ENCODE measurements around the gene DCP1B.

DCP1B gene

DNA sequence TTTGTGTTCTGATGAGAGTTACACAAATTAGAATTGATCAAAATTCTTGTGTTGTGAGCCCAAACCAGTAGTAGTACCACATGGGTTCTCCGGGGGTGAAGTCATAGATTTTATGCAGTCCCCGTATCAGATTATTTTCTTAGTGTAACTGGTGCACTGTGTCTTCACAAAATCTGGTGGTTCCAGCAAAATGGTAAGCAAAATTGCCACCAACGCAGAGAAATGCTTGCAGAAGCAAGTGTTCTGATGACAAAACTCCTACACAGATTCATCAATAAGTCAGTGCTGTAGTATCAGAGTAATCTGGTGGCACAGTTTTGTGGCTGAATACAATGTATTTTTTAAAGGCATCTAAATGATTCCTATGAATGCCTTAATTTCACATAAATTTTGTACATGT is 84.5 kb downstream of the DCP1B start:
- DNase-seq (ENCODE audit: low read depth in 2 of 2) = no peak

DNA sequence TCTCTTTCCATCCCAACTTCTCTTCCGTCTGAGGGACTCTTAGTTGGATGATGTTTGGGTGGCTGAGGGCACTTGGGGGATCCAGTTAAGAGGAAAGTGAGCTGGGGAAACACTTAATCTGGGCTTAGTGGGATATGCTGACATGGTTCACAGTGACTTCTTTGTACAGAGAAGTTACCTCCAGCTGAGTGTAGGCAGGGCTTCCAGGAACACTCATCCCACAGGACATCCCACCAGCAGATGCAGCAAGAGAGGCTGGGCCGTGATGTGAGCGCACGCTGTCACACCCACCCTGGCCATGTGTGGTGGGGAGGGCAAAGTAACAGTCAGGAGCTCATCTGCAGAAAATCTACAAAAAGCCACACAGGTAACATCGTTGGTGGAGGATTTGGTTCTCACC is 85.0 kb downstream of the DCP1B start:
- no peak for DNase-seq (ENCODE audit: low read depth in 2 of 2)

DNA sequence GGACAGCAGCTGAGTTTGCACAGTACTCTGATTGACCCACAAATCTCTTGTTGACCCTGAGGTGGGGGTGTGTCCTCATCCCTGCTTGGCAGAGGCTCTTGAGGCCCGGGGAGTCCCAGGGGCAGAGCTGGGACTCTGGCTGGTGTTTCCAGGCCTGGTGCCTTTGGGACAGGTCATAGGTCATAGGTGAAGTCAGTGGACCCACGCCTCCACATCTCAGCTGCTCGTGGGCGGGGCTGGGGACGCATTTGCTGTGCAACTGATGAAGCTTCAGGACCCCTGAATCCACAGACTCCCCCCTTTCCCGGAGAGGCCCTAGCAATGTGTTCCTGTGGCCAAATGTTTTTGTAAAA is 85.4 kb downstream of the DCP1B start:
- no peak for DNase-seq (ENCODE audit: low read depth in 2 of 2)

DNA sequence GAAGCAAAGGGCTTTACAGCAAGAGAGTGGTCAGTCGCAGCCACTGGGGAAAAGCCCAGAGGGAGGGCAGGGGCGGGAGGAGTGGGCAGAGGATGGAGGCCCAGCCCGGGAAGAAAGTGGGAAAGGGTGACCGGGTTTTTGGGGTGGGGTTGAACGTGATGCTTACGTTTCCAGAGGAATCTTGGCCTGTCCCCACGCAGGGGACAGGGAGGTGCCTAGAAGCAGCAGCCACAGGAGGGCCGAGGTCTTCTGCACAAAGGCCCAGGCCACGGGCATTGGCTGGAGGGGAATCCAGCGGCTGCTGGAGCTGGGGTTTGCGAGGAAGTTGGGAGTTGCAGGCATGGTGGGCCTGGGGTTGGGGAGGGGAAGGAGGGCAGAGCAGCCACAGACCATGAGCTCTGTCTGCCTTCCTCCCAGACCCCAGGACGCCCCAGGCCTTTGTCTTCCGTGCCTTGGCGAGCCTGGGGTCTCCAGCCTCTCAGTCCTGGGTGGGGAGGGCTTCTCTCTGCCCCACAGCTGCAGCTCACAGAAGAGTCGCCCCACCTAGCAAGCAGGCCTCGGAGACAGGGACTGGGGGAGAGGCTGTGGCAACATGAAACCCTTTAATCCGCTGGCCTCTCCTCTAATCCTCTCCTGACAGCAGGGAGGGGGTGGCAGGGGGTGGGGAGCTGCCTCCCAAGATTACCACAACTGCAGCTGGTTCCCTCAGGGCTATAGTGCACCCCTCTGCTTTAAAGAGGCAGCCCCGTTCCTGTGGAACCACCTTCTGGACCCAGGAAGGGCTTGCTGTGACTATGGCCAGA is 86.0 kb downstream of the DCP1B start, which contains the start of gene CACNA2D4:
Gene CACNA2D4 (minus strand): TSS at position 572 of the 803 bp plus-strand sequence. CDS start 179 bp downstream, at position 393.
- DNase-seq (ENCODE audit: low read depth in 2 of 2) = no peak

DNA sequence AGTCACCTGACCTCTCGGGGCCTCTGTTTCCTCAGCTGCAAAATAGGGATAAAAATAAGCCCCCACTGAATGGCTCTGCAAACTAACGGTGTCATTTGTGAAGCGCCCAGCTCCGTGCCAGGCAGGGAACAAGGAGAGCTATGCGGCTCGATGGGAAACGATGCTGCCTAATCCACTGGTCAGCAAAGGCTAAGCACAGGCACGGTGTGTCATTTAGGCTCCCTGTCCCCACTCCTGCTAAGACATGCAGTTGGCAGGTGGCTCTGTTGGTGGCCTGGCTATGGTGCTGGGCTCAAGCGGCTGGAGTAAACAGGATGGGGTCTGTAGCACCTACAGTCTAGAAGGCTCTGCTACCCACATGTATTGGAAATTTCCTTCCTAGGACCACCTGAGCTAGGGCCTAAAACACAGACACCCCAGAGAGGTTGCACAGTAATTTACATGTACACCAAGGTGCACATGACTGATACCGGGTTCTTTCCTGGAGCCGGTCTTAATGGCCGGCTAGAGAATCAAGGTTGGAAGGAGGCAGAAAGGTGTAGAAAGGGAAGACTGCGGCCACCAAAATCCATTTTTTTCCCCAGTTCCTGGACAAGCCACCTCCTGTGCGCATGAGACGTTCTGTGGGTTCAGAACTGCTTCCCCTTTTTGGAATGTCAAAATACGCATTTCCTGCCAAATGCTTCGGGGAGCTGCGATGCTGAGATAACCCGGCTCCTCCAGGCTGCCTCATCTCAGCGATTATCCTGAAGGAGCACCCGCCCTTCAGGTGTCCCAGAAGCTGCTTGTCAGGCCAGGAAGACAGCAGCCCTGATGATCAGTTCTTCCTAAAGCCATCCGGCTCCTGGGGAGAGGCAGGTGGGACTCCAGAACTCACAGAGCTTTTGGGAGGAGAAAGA is 86.8 kb downstream of the DCP1B start:
- no peak for DNase-seq (ENCODE audit: low read depth in 2 of 2)

DNA sequence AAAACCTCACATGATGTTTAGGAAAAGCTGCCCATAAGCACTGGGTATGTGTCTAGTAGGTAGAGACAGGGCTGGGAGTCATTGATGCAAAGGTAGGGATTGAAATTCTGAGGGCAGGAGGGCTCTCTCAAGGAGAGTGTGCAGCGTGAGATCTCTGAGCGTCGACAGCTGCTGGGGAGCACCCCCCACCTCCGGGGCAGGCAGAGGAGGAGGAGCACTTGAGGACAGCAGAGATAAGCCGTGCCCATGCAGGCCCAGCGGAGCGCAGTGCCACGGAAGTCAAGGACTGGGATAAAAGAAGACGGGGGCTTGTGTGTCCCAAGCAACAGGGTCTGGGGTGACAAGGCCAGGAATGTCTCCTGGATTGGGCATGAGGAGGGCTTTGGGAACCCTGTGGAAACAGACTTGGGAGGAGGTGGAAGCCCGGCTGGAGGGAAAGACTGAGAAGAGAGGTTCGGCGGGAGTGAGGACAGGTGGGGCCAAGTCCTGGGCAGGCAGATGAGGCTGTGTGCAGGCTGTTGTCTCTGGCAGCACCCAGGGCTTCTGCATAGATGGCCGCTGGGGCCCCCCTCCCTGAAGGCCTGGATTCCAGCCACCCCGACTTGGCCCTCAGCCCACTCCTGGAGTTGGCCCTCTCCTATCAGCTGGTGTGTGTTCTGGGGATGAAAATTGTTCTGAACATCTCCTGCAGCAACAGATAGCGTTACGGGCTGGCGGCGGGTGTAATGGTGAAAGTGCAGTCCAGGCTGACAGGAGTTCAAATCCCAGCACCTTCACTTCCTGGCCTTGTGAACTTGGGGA is 87.7 kb downstream of the DCP1B start:
- DNase-seq (ENCODE audit: low read depth in 2 of 2) = no peak

DNA sequence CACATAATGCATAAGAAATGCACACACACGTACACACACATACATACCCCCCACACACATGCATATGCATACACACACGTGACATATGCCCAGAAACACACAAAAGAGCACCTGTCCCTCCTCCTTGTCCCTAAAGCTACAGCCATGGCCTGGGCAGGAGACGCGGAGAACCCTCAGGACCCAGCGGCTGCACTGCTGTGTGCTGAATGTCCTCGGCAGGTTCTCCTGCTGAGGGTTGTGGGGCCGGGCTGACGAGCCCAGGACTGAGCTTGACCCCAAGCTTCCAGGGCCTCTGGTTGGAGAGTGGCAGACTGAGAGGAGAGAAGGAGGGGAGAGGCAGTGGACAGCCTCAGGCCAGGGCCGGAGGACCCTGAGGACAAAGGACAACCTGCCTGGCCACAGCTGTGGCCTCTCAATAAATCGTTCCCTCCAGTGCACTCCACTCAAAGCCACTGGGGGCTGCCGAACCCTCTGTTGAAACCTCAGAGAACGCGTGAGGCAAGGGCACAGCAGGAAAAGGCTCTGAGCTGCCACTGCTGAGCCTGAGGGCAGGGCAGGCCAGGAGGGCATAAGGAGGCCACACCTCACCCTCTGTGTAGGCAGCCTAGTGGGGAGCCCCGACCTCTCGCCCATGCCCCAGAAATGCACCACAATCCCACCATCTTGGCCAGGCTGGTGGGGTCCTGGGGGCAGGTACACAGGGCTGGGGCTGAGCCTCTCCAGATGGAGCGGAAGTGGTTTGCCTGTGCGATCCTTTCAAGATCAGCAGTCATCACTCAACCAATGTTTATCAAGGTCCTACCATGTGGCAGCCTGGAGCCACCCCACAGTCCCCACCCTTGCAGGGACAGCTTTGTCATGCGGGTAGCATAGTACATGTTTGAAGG is 88.9 kb downstream of the DCP1B start:
- DNase-seq (ENCODE audit: low read depth in 2 of 2) = no peak

DNA sequence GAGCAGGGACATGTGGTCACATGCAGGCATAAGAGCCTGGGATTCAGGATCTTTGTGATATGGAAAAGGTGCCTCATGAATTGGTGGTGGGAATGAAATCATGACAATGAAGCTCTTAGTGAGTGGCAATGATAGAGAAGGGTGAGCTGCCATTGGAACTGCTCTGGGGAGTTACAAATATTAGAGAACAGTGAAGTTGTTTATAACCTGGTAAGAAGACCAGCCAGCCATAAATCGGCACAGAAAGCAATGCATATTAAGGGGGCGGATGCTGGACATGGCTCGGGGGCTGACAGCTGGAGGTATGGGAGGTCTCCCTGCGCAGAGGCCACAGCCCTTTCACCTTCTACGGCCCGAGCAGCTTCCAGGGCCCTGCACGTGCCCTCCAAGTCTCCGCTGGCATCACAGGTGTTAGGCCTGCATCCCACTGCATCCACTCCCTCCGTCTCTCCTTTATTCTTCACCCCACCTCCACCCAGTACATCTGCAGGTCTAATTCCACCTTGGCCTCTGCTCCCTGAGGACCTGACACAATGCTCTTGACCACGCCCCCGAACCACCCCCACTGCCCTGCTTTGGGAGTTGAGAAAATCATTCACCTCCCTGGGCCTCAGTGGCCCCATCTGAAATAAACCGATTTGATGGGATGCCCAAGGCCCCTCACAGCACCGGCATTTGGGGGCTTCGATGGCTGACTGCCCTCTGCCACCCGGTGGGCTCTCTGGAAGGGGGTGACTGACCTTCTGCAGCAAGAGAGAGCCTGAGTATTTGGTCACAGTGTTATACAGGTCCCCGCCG is 89.9 kb downstream of the DCP1B start:
- DNase-seq (ENCODE audit: low read depth in 2 of 2) = no peak

DNA sequence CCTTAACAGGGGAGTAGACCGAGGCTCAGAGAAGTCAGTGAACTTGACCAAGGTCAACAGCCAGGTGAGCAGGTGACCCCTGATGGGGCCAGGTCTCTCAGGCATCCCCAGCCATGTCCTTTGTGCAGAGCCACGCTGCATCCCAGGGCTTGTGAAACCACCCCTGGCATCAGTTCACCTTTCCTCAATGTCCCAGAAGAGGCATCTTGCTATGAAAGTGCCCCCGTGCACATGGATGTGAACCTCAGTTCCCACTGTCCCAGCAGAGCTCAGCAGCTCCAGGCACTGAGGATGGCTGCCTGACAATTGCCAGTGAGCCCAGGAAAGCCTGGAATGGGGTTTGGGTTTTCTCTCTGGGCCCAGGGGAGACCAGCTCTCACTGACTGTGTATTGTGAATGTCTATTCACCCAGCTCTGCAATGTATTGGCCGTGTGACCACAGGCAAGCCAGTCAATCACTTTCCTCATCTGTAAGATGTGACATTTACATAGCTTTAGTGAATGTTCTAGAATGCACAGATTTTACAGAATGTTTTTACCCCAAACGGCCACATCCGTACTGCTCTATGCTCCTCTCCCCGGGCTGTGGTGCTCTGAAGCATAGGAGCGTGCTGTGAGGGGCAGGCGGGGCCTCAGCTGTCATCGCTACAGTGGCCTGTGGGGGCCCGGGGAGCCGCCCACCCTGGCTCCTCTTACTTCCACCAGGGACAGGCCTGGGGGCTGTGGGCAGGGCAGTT is 90.7 kb downstream of the DCP1B start:
- DNase-seq (ENCODE audit: low read depth in 2 of 2) = no peak

DNA sequence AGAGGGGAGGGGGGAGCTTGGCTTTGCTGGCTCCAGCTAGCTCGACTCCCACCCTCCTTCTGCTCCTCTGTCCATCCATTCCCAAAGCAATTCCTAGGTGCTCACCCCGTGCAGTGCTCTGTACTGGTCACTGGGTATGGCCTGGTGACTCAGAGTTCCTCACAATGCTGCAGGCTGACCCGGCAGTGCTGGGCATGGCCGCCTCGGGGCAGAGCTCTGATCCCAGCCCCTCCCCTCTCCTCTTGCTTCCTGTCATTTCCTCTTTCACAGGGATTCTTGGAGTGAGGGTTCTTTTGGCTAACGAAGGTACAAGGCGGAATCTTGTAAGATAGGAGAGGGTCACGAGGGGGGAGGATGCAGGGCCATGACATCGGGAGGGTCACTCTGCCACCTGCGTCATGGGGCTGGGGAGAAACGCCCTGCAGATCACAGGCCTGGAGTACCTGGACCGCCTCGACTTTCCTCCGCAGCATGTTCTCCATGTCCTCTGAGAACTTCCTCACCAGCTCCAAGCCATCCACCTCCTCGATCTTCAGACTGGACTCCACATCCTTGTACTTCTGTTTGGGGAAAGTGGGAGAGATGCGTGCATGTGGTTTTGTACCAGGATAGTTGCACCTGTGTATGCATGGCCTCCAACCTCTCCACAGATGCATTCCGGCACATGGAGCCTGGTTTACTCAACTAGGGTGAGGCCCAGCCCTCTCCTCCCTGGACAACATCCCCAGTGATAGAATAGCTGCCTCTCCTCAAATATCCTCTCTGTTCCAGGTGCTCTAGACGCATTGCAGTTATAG is 91.5 kb downstream of the DCP1B start:
- no peak for DNase-seq (ENCODE audit: low read depth in 2 of 2)

DNA sequence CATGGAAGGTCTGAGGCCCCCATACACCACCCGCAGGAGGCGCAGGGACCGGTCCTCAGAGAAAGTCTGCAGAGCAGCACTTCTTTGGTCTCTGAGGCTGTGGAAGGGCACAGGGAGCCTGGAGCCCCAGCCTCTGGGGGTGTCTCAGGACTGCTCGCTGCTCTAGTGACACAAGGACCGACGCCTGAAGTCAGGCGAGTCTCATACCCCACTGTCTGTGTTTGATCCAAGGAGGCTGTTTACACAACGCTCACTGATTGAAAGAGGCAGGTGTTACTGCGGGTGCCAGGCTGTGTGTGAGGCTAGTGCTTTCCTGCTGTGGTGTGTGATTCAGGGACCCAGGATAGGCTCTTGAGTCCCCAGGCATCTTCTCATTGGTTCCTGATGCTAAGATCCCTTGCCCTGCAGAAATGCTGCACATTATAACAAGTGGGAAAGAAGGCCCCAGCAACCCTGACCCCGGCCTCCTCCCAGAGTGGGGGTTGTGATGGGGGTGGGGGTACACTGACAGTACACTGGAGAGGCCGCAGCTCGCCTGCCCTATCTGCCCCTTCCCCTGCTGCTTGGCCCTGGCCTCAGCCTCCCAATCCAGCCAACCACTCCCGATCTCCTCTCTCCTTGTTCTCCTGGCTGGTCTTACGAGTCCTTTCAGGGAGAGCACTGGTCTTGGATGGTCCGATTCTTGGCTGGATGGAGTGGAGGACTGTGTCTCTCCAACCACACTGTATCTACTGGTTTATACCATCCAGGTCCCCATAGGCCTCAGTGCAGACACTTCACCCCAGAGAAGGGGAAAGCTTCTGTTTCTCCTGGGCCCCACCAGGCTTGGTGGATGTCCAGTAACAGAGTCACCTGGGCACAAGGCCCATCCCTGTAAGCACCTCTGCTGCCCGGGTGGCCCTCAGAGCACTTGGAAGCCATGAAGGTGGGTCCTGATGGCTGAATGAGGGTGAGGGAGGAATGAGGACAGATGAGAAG is 92.4 kb downstream of the DCP1B start:
- DNase-seq (ENCODE audit: low read depth in 2 of 2) = no peak

DNA sequence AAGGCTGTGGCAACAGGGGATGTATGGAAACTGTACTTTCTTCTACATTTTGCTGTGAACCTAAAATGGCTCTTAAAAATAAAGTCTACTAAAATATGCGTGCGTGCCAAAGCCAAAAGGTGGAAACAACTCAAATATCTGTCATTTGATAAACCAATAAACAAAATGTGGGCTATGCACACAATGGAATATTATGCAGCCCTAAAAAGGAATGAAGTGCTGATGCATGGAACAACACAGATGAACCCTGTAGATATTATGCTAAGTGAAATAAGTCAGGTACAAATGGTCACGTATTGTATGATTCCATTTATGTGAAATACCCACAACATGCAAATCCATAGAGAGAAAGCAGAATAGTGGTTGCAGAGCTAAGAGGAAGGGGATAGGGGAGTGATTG is 93.8 kb downstream of the DCP1B start:
- no peak for DNase-seq (ENCODE audit: low read depth in 2 of 2)

DNA sequence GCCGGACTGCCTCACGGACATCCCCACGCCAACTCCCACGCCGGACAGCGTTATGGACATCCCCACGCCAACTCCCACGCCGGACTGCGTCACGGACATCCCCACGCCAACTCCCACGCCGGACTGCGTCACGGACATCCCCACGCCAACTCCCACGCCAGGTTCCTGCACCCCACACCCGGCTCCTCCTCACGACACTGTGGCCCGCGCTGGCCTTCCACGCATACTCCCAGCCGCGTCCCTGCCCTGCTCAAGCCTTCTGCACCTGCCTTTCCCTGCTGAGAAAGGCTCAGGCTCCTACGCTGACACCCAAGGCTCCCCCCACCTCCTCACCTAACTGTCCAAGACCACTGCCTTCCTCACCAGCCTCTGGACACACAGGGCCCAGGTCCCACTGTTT is 95.5 kb downstream of the DCP1B start:
- DNase-seq (ENCODE audit: low read depth in 2 of 2) = no peak

DNA sequence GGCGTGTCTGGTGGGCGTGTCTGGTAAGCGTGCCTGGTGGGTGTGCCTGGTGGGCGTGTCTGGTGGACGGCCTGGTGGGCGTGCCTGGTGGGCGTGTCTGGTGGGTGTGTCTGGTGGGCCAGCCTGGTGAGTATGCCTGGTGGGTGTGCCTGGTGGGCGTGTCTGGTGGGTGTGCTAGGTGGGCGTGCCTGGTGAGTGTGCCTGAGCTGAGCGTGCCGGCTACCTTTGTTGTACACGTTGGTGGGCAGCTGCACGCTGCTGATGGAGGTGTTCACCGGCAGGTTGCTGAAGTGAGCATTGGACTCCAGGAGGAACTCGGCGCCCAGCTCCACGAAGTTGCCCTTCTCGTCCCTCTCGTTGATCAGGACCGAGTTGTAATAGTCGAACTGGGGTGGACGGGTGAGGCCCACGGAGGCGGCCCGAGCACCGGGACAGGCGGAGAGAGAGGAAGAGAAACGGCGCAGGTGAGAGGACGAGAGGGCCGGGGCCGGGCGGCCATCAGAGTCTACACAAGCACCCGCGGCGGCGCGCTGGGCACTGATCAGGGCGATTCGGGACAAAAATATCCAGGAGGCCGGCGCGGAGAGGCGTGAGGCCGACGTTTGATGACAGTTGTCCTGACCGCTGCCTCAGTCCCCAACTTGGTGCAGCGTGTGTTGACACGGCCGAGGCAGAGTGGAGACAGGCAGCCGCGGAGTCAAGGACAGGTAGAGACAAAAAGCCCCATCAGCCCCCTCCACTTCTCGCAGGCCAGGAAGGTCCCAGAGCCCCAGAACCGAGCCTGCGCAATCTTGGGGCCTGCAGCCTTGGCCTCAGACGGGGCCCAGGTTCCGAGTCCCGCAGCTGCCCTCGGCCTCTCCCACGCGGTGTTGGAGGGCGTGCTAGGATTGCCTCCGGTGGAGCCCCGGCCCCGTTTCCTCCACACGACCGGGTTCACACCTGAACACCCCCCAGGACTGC is 96.3 kb downstream of the DCP1B start:
- peak; percentile 11 to 13 for DNase-seq (ENCODE audit: low read depth in 2 of 2)

DNA sequence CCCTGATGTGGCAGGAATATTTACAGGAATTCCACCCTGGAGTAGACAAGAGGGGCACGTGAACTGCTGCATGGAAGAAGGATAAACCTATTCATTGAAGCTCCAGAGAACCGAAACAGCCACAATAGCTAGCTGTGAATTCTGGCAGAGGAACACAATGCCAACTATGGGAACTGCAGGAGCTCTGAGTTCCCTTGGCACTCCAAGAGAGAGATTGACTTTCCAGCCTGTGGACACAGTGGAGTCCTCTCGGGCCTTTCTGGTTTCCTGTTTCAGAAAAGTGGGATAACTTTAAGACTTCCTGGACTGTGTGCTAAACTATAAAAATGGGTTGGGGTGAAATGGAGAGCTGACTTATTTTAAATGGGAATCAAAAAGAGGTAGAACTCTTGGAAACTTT is 97.7 kb downstream of the DCP1B start:
- no peak for DNase-seq (ENCODE audit: low read depth in 2 of 2)

DNA sequence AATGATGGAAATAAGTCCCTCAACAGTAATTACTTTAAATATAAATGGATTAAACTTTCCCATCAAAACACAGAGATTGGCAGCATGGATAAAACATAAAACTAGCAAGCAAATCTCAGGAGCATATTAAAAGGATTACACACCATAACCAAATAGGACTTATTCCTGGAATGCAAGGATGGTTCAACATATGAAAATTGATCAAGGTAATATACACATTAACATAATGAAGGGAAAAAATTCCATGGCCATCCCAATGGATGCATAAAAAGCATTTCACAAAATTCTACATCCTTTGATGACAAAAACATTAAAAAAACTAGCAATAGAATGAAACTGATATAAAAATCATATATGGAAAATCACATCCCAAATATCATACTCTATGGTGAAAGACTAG is 99.4 kb downstream of the DCP1B start:
- no peak for DNase-seq (ENCODE audit: low read depth in 2 of 2)

Measured in stimulated activated CD4-positive, alpha-beta T cell treated with anti-CD3 and anti-CD28 coated beads, Interleukin-1b, Interleukin-23, amount 100 ng/mL, for 4 hours (primary cell).